Activated naive CD4-positive, alpha-beta T cell treated with anti-CD3 and anti-CD28 coated beads, Interleukin-2, amount 50 U/mL, for 24 hours (primary cell): ENCODE results near the gene HNRNPF.
A peak's percentile ranks its signal among the peaks of the same experiment; 100 is the strongest.

Experiments used
- H3K27ac Mint-ChIP-seq: one replicate; pipeline ENCODE4 v1.8.0; 2021; ENCODE audit warnings: mild to moderate bottlenecking, mixed read lengths
- H3K27me3 Mint-ChIP-seq: one replicate; pipeline ENCODE4 v1.8.0; 2021; ENCODE audit warnings: mixed read lengths
- H3K36me3 Mint-ChIP-seq: one replicate; pipeline ENCODE4 v1.8.0; 2021; ENCODE audit warnings: mixed read lengths
- H3K4me1 Mint-ChIP-seq: one replicate; pipeline ENCODE4 v1.8.0; 2021; ENCODE audit warnings: mixed read lengths
- H3K4me3 Mint-ChIP-seq: one replicate; pipeline ENCODE4 v1.8.0; 2021; ENCODE audit warnings: mild to moderate bottlenecking, mixed read lengths
- H3K9me3 Mint-ChIP-seq: one replicate; pipeline ENCODE4 v1.8.0; 2021; ENCODE audit warnings: mixed read lengths

Gene HNRNPF

GRCh38 chr10:43407576-43408330 lies 1.2 kb downstream of the HNRNPF start:
- H3K27ac Mint-ChIP-seq, result peak overlapping the region; percentile 99
- peaks cover 15% of the 10 kb centered on the region for H3K36me3 Mint-ChIP-seq
- no peaks in the 10 kb centered on the region for H3K27me3 Mint-ChIP-seq
- peaks cover 30% of the 10 kb centered on the region for H3K4me1 Mint-ChIP-seq
- H3K4me3 Mint-ChIP-seq, result peak overlapping the region; percentile 99
- H3K9me3 Mint-ChIP-seq, result no peaks in the 10 kb centered on the region

- peaks cover 19% of the 10 kb centered on the region for H3K36me3 Mint-ChIP-seq
- H3K4me3 Mint-ChIP-seq, result peak overlapping the region; percentile 99
- no peaks in the 10 kb centered on the region for H3K27me3 Mint-ChIP-seq
- peaks cover 36% of the 10 kb centered on the region for H3K4me1 Mint-ChIP-seq
- peak overlapping the region; percentile 99 for H3K27ac Mint-ChIP-seq
- H3K9me3 Mint-ChIP-seq, result no peaks in the 10 kb centered on the region
Measured at GRCh38 chr10:43407148-43407575, 1.8 kb downstream of the HNRNPF start.

- Mint-ChIP-seq H3K4me3 (peak overlapping the region; percentile 99), H3K27me3 (no peaks in the 10 kb centered on the region), H3K36me3 (peaks cover 20% of the 10 kb centered on the region), H3K4me1 (peaks cover 49% of the 10 kb centered on the region), H3K27ac (peak overlapping the region; percentile 88), H3K9me3 (no peaks in the 10 kb centered on the region)
Measured at GRCh38 chr10:43404704-43405084, 4.3 kb downstream of the HNRNPF start.

- Mint-ChIP-seq H3K36me3 (peaks cover 24% of the 10 kb centered on the region), H3K9me3 (no peaks in the 10 kb centered on the region), H3K27me3 (no peaks in the 10 kb centered on the region), H3K4me3 (peak overlapping the region; percentile 99), H3K27ac (peak overlapping the region; percentile 88), H3K4me1 (peaks cover 55% of the 10 kb centered on the region)
Measured at GRCh38 chr10:43403911-43404703, 4.9 kb downstream of the HNRNPF start.

- Mint-ChIP-seq H3K36me3 (peaks cover 24% of the 10 kb centered on the region), H3K27ac (peak overlapping the region; percentile 95), H3K27me3 (no peaks in the 10 kb centered on the region), H3K9me3 (no peaks in the 10 kb centered on the region), H3K4me3 (peak overlapping the region; percentile 99), H3K4me1 (peaks cover 63% of the 10 kb centered on the region)
Measured at GRCh38 chr10:43402880-43403452, 6.0 kb downstream of the HNRNPF start.

GRCh38 chr10:43402176-43402575 lies 6.8 kb downstream of the HNRNPF start:
- H3K4me3 Mint-ChIP-seq, result peak overlapping the region; percentile 99
- H3K27me3 Mint-ChIP-seq, result no peaks in the 10 kb centered on the region

GRCh38 chr10:43401627-43402026 lies 7.4 kb downstream of the HNRNPF start:
- peaks cover 27% of the 10 kb centered on the region for H3K36me3 Mint-ChIP-seq
- no peaks in the 10 kb centered on the region for H3K27me3 Mint-ChIP-seq
- H3K9me3 Mint-ChIP-seq, result no peaks in the 10 kb centered on the region
- peak overlapping the region; percentile 99 for H3K4me3 Mint-ChIP-seq
- H3K27ac Mint-ChIP-seq, result peak overlapping the region; percentile 95
- H3K4me1 Mint-ChIP-seq, result peaks cover 72% of the 10 kb centered on the region

More at GRCh38 chr10:43402176-43402575, 6.8 kb downstream of the HNRNPF start:
- peak overlapping the region; percentile 95 for H3K27ac Mint-ChIP-seq
- H3K4me1 Mint-ChIP-seq, result peaks cover 71% of the 10 kb centered on the region
- H3K9me3 Mint-ChIP-seq, result no peaks in the 10 kb centered on the region
- peaks cover 27% of the 10 kb centered on the region for H3K36me3 Mint-ChIP-seq

- Mint-ChIP-seq H3K4me1 (peaks cover 83% of the 10 kb centered on the region), H3K4me3 (peak overlapping the region; percentile 99), H3K36me3 (peaks cover 26% of the 10 kb centered on the region), H3K9me3 (no peaks in the 10 kb centered on the region), H3K27ac (peak overlapping the region; percentile 96), H3K27me3 (no peaks in the 10 kb centered on the region)
Measured at GRCh38 chr10:43399320-43400310, 9.4 kb downstream of the HNRNPF start.

- Mint-ChIP-seq H3K4me3 (peak overlapping the region; percentile 81), H3K4me1 (peaks cover 80% of the 10 kb centered on the region), H3K27ac (peak overlapping the region; percentile 62), H3K27me3 (no peaks in the 10 kb centered on the region), H3K9me3 (no peaks in the 10 kb centered on the region), H3K36me3 (peaks cover 26% of the 10 kb centered on the region)
Measured at GRCh38 chr10:43398939-43399319, 10.1 kb downstream of the HNRNPF start.

- Mint-ChIP-seq H3K27me3 (no peaks in the 10 kb centered on the region), H3K9me3 (no peaks in the 10 kb centered on the region), H3K4me3 (peak overlapping the region; percentile 81), H3K36me3 (peaks cover 28% of the 10 kb centered on the region), H3K27ac (peak overlapping the region; percentile 97), H3K4me1 (peaks cover 80% of the 10 kb centered on the region)
Measured at GRCh38 chr10:43396928-43397624, 11.9 kb downstream of the HNRNPF start.

- H3K4me1 Mint-ChIP-seq, result peaks cover 79% of the 10 kb centered on the region
- H3K4me3 Mint-ChIP-seq, result peak overlapping the region; percentile 92
- no peaks in the 10 kb centered on the region for H3K9me3 Mint-ChIP-seq
- H3K36me3 Mint-ChIP-seq, result peaks cover 31% of the 10 kb centered on the region
- peak overlapping the region; percentile 98 for H3K27ac Mint-ChIP-seq
- H3K27me3 Mint-ChIP-seq, result no peaks in the 10 kb centered on the region
Measured at GRCh38 chr10:43396061-43396927, 12.7 kb downstream of the HNRNPF start.

GRCh38 chr10:43395571-43396060 lies 13.4 kb downstream of the HNRNPF start:
- Mint-ChIP-seq H3K4me1 (peaks cover 75% of the 10 kb centered on the region), H3K36me3 (peaks cover 31% of the 10 kb centered on the region), H3K9me3 (no peaks in the 10 kb centered on the region), H3K4me3 (peak overlapping the region; percentile 92), H3K27me3 (no peaks in the 10 kb centered on the region), H3K27ac (peak overlapping the region; percentile 98)

GRCh38 chr10:43394868-43395267 lies 14.1 kb downstream of the HNRNPF start:
- H3K9me3 Mint-ChIP-seq, result no peaks in the 10 kb centered on the region

More at GRCh38 chr10:43394868-43395267, 14.1 kb downstream of the HNRNPF start:
- Mint-ChIP-seq H3K4me3 (peak overlapping the region; percentile 92), H3K4me1 (peaks cover 76% of the 10 kb centered on the region), H3K36me3 (peaks cover 33% of the 10 kb centered on the region), H3K27ac (peak overlapping the region; percentile 98), H3K27me3 (no peaks in the 10 kb centered on the region)
